A549 treated with Hydrocortisone at 1 μM for 4 hours (cell line): ENCODE results near the gene BIRC3. TPM values are rescaled to one million over a fixed set of nuclear protein-coding genes. Genes with fewer than 3 reads are reported as not detected.

Experiments
- total RNA-seq: library from RNA; stranded (reverse); fragments of 200-300 nt; extraction: Qiagen RNA extraction; gene quantifications from 5 replicates; pipeline ENCODE4 v1.2.3, GENCODE V29; 2022

Gene BIRC3
- total RNA-seq, result 49.4 to 68.8 TPM (median 52.7 TPM) in 5 replicates

GRCh38 chr11:102317099-102317767 lies at the start of gene BIRC3:
Gene BIRC3, plus strand, starts transcription at chr11:102317484. Its CDS starts 7,026 bp downstream, at chr11:102324510.

GRCh38 chr11:102346748-102347461 lies 29.6 kb downstream of the BIRC3 start, which contains the start of gene BIRC2:
Gene BIRC2, plus strand, starts transcription at chr11:102347214. Its CDS starts 2,641 bp downstream, at chr11:102349855.

Other genes starting within 250 kb of the BIRC3 start
- gene YAP1, start 207.0 kb upstream of the BIRC3 start, total RNA-seq, result 54.6 to 74.2 TPM (median 71.3 TPM) in 5 replicates
- 29.0 to 39.8 TPM (median 29.9 TPM) in 5 replicates for gene BIRC2, start 29.7 kb downstream of the BIRC3 start, total RNA-seq
- 120 to 200 TPM (median 161 TPM) in 5 replicates for gene TMEM123, start 135.3 kb downstream of the BIRC3 start, total RNA-seq
- 21.8 to 34.2 TPM (median 23.2 TPM) in 5 replicates for gene MMP7, start 213.3 kb downstream of the BIRC3 start, total RNA-seq